ENCODE measurements around the gene AGK. TPM values are rescaled to one million over a fixed set of nuclear protein-coding genes. Genes with fewer than 3 reads are reported as not detected.
A peak's percentile ranks its signal among the peaks of the same experiment; 100 is the strongest.

AGK gene
- total RNA-seq, 1 donor from 2014 or later: 25.6 TPM

GRCh38 chr7:141648276-141649114 is 97.3 kb downstream of the AGK start:
- no peak overlapping the region for H3K27ac Mint-ChIP-seq
- DNase-seq (ENCODE audit: low spot score, unreplicated experiment): no peak
- H3K4me1 Mint-ChIP-seq (ENCODE audit: low read depth): peaks cover 5% of the 10 kb centered on the region
- H3K36me3 Mint-ChIP-seq (ENCODE audit: insufficient read depth): peaks cover 5% of the 10 kb centered on the region
- no peaks in the 10 kb centered on the region for H3K27me3 Mint-ChIP-seq
- TF ChIP-seq CTCF (IDR thresholded peaks at IDR 0.05; ENCODE audit: unreplicated experiment): no peak
- no peaks in the 10 kb centered on the region for H3K9me3 Mint-ChIP-seq (ENCODE audit: low read depth)
- no peak overlapping the region for H3K4me3 Mint-ChIP-seq (ENCODE audit: low read depth)

GRCh38 chr7:141649137-141649864 is 98.1 kb downstream of the AGK start:
- Mint-ChIP-seq H3K27ac (no peak overlapping the region), H3K4me1 (ENCODE audit: low read depth) (peaks cover 6% of the 10 kb centered on the region), H3K36me3 (ENCODE audit: insufficient read depth) (peaks cover 5% of the 10 kb centered on the region), H3K27me3 (no peaks in the 10 kb centered on the region), H3K4me3 (ENCODE audit: low read depth) (no peak overlapping the region), H3K9me3 (ENCODE audit: low read depth) (no peaks in the 10 kb centered on the region)
- no peak for TF ChIP-seq CTCF (IDR thresholded peaks at IDR 0.05; ENCODE audit: unreplicated experiment)
- no peak for DNase-seq (ENCODE audit: low spot score, unreplicated experiment)

DNA sequence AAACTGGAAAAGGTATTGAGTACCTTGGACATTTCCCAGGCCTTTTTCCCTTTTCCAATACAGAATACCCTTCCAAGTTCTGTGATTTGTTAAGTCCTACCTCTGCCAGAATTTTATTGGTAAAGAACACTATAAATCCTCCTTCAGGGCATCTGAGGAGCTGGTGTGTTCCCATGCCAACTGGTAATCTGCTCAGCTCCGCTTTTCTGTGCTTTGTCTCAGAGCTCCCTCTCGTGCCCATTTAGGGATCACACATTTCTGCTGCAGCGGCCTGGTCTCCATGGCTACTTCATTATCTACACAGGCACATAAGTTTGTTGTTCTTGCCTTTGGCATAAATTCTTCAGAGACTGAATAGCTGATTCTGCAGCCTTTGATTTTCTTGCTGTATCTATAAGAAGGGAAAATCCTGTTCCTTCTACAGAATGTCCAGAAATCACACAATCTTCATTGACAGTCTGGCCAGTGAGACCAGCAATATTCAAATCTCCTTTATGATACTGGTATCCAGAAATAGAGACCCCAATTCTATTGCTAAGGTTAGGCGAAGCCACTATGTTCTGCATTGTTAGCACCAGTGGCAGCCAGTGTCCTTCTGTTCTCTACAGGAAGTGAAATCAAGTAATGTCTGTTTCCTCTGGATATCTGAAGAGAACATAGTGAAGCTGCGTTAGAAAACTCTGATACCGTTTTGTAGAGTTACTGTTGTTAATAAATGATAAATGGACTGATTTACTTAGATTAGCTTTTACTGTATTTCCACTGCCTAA is 98.8 kb downstream of the AGK start:
- no peaks in the 10 kb centered on the region for H3K27me3 Mint-ChIP-seq
- peak; percentile 78 for TF ChIP-seq CTCF (IDR thresholded peaks at IDR 0.05; ENCODE audit: unreplicated experiment)
- peaks cover 11% of the 10 kb centered on the region for H3K4me1 Mint-ChIP-seq (ENCODE audit: low read depth)
- no peak overlapping the region for H3K27ac Mint-ChIP-seq
- H3K4me3 Mint-ChIP-seq (ENCODE audit: low read depth): no peak overlapping the region
- H3K9me3 Mint-ChIP-seq (ENCODE audit: low read depth): no peaks in the 10 kb centered on the region
- DNase-seq (ENCODE audit: low spot score, unreplicated experiment): peak; percentile 36
- H3K36me3 Mint-ChIP-seq (ENCODE audit: insufficient read depth): peaks cover 5% of the 10 kb centered on the region

GRCh38 chr7:141651417-141651816 is 100.2 kb downstream of the AGK start:
- Mint-ChIP-seq H3K27ac (no peak overlapping the region), H3K4me3 (ENCODE audit: low read depth) (no peak overlapping the region), H3K27me3 (no peaks in the 10 kb centered on the region), H3K4me1 (ENCODE audit: low read depth) (peaks cover 11% of the 10 kb centered on the region), H3K36me3 (ENCODE audit: insufficient read depth) (peaks cover 5% of the 10 kb centered on the region), H3K9me3 (ENCODE audit: low read depth) (no peaks in the 10 kb centered on the region)
- TF ChIP-seq CTCF (IDR thresholded peaks at IDR 0.05; ENCODE audit: unreplicated experiment): no peak
- DNase-seq (ENCODE audit: low spot score, unreplicated experiment): no peak

- Mint-ChIP-seq H3K4me3 (ENCODE audit: low read depth) (no peak overlapping the region), H3K36me3 (ENCODE audit: insufficient read depth) (peaks cover 5% of the 10 kb centered on the region), H3K27ac (peak overlapping the region; percentile 59), H3K9me3 (ENCODE audit: low read depth) (no peaks in the 10 kb centered on the region), H3K27me3 (no peaks in the 10 kb centered on the region), H3K4me1 (ENCODE audit: low read depth) (peaks cover 11% of the 10 kb centered on the region)
- no peak for DNase-seq (ENCODE audit: low spot score, unreplicated experiment)
- no peak for TF ChIP-seq CTCF (IDR thresholded peaks at IDR 0.05; ENCODE audit: unreplicated experiment)
Observed at GRCh38 chr7:141652691-141653090, 101.5 kb downstream of the AGK start.

Measured in progenitor cell of endocrine pancreas (in vitro differentiated cells).